Testis (tissue), 3 donors: ENCODE data around the gene ITFG2. TPM values are rescaled to one million over a fixed set of nuclear protein-coding genes. Genes with fewer than 3 reads are reported as not detected.

Experiments
- DNase-seq: peaks from one replicate; pipeline ENCODE4 v3.0.0-alpha.2; 2019
- H3K27ac ChIP-seq, 2 donors: fragments of 200-600 bp; sonication (generic); one replicate each; pipeline ENCODE4 v1.5.1; 2019
- H3K27me3 ChIP-seq: fragments of 200-600 bp; sonication (generic); one replicate; pipeline ENCODE4 v1.5.1; 2019
- H3K36me3 ChIP-seq: fragments of 200-600 bp; sonication (generic); one replicate; pipeline ENCODE4 v1.5.1; 2017; ENCODE audit warnings: low read depth; ENCODE audit errors: missing control alignments
- H3K4me1 ChIP-seq: fragments of 200-600 bp; sonication (generic); one replicate; pipeline ENCODE4 v1.5.1; 2019
- H3K4me3 ChIP-seq, 2 donors: fragments of 200-600 bp; sonication (generic); one replicate each; pipeline ENCODE4 v1.5.1; 2017 to 2019
- H3K9me3 ChIP-seq: fragments of 200-600 bp; sonication (generic); one replicate; pipeline ENCODE4 v1.5.1; 2017
- POLR2A ChIP-seq: fragments of 450-650 bp; IDR thresholded peaks from one replicate; pipeline ENCODE4 v1.6.1; 2017; ENCODE audit warnings: antibody characterized with exemption, mild to moderate bottlenecking, moderate library complexity
- WGBS, 2 donors: methylation state at CpG; one replicate each; pipeline ENCODE4 v1.1.5; 2018; 5-methylcytosine and 5-hydroxymethylcytosine counted together
- intact Hi-C: fragments of 100-400 bp; cut with DNase I; formaldehyde crosslinking; loops from one replicate; pipeline ENCODE4 v1.15.1; 2023; ENCODE audit warnings: low total_unique reads
- polyA plus RNA-seq: library from polyadenylated mRNA; stranded (reverse); fragments of 350-450 nt; fragmentation: Illumina TruSeq; extraction: RNeasy Lipid Tissue Mini Kit (QIAGEN cat#74804); gene quantifications from one replicate; pipeline ENCODE4 v1.2.3, GENCODE V29; 2014; ENCODE audit warnings: low read depth, low replicate concordance; ENCODE audit not compliant: insufficient read depth
- total RNA-seq, 2 donors: library from RNA; depleted of rRNA; stranded (reverse); fragments of >200 nt; gene quantifications; one replicate each; pipeline ENCODE4 v1.2.3, GENCODE V29; 2016
- TF ChIP-seq, protein P1 (sequence below), 3 experiments: fragments of 450-650 bp in 2 of 3; fragments of 200-600 bp in 1 of 3; sonication (generic) in 1 of 3; IDR thresholded peaks; one replicate each; pipeline ENCODE4 v1.5.1; 2016 to 2019; ENCODE audit warnings: antibody characterized with exemption in 3 of 3, mild to moderate bottlenecking in 2 of 3, moderate library complexity in 1 of 3

The ITFG2 gene
- total and polyA plus RNA-seq, 3 donors from 2014 or later: 32.6 to 69.4 (median 54.1) TPM

DNA sequence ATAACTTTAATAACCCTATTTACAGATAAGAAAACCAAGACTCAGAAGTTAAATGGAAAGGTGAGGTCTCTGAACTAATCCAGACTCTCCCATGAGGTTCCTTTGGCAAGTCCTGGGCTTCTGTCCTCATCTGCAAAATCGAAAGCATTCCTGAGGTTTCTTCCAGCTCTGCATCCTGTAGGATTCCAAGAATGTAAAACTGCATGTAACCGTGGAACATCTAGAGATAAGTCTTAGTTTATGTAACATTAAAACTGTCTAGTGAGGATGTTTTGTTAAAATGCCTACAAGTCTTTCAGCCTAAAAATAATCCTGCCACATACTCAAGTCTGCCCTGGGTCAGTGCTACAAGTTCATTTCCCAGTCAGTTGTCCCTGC lies 7.3 kb upstream of the ITFG2 start:
- TF ChIP-seq, protein P1, sequence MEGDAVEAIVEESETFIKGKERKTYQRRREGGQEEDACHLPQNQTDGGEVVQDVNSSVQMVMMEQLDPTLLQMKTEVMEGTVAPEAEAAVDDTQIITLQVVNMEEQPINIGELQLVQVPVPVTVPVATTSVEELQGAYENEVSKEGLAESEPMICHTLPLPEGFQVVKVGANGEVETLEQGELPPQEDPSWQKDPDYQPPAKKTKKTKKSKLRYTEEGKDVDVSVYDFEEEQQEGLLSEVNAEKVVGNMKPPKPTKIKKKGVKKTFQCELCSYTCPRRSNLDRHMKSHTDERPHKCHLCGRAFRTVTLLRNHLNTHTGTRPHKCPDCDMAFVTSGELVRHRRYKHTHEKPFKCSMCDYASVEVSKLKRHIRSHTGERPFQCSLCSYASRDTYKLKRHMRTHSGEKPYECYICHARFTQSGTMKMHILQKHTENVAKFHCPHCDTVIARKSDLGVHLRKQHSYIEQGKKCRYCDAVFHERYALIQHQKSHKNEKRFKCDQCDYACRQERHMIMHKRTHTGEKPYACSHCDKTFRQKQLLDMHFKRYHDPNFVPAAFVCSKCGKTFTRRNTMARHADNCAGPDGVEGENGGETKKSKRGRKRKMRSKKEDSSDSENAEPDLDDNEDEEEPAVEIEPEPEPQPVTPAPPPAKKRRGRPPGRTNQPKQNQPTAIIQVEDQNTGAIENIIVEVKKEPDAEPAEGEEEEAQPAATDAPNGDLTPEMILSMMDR (IDR thresholded peaks at IDR 0.05): no peak
- no peak for TF ChIP-seq POLR2A
- DNase-seq: no peak
- Histone ChIP-seq H3K9me3 (no peaks in the 10 kb centered on the region), H3K27ac (no peak overlapping the region), H3K27me3 (no peaks in the 10 kb centered on the region), H3K4me1 (peaks cover 3% of the 10 kb centered on the region), H3K36me3 (no peaks in the 10 kb centered on the region), H3K4me3 (no peak overlapping the region)
- 25 to 52% methylated on average over 2 of the region's 2 CpGs for WGBS, 2 donors
- intact Hi-C loops: no loop called here

DNA sequence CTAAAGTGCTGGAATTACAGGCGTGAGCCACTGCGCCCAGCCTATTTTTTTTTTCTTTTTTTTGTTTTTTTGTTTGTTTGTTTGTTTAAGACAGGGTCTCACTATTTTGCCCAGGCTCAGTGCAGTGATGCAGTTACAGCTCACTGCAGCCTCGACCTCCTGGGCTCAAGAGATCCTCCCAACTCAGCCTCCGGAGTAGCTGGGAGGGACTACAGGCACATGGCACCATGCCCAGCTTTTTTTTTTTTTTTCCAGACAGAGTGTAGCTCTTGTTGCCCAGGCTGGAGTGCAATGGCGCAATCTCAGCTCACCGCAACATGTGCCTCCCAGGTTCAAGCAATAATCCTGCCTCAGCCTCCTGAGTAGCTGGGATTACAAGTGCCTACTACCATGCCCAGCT lies 5.8 kb upstream of the ITFG2 start:
- no peaks in the 10 kb centered on the region for H3K36me3 ChIP-seq
- H3K27me3 ChIP-seq: no peaks in the 10 kb centered on the region
- intact Hi-C loops: no loop called here
- peaks cover 6% of the 10 kb centered on the region for H3K4me1 ChIP-seq
- no peak for TF ChIP-seq POLR2A
- TF ChIP-seq, protein P1 (IDR thresholded peaks at IDR 0.05): no peak
- 90 to 92% methylated on average over 6 of the region's 6 CpGs for WGBS, 2 donors
- H3K27ac ChIP-seq: no peak overlapping the region
- DNase-seq: no peak
- no peak overlapping the region for H3K4me3 ChIP-seq
- H3K9me3 ChIP-seq: no peaks in the 10 kb centered on the region

DNA sequence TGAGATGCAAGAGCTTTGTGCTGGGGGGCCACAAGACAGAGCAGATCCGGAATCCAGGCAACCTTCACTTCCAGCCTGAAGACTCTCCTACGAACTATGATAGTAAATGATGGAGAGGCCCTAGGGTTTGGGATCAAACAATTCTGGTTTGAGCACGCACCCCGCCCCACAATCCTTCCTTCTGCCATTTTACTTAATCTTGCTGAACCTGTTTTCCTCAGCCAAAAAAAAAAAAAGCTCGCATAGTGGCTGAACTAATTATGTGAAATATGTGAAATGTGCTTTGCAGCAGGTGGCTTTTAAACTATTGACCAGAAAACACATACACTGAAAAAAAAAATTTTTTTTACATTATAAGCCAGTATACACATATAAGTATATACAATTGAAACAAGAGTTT lies 667 bp upstream of the ITFG2 start:
- Histone ChIP-seq H3K4me1 (peaks cover 14% of the 10 kb centered on the region), H3K27ac (peak overlapping the region in 1 of 2 donors; percentile 83), H3K36me3 (no peaks in the 10 kb centered on the region), H3K9me3 (no peaks in the 10 kb centered on the region), H3K4me3 (peak overlapping the region in 1 of 2 donors; percentile 82), H3K27me3 (no peaks in the 10 kb centered on the region)
- intact Hi-C loops: no loop called here
- TF ChIP-seq, protein P1 (IDR thresholded peaks at IDR 0.05): no peak
- WGBS, 2 donors: 61% methylated on average over 5 of the region's 5 CpGs
- DNase-seq: no peak

DNA sequence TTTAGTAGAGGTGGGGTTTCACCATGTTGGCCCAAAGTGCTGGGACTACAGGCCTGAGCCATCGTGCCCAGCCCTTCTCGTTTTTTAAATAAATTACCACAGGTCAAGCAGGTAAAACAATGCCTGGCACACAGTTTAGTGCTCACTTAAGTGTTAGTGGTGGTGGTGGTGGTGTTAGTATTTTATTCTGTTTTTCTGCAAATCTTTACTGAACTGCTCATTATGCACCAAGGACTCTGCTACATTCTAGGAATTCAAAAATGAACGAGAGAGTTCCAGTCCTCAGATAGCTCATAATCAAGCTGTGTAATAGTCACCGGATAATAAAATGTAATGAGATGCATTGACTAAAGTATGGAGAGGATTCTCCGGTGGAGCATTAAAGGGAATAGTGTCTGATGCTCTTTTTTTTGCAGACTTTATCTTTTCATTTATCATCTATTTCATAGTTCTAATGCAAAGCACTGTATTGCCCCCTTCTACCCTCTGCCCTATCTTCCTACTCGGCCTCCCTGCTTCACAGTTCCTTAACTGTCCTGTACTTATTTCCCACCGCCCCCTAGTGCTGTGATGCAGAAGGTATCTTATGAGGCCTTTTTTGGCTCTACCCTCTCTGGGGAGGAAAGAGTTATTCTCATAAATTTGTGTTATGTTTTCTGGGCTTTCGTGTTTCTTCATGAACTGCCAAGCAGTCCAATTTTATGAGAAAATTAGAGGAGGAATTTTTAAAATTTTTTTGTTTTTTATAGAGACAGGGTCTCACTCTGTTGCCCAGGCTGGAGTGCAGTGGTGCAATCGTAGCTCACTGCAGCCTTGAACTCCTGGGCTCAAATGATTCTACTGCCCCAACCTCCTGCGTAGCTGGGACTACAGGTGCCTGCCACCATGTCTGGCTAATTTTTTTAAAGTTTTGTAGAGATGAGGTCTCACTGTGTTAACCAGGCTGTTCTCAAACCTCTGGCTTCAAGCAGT lies 1.0 kb downstream of the ITFG2 start:
- Histone ChIP-seq H3K4me3 (peak overlapping the region; percentile 52 to 82), H3K27me3 (no peaks in the 10 kb centered on the region), H3K27ac (peak overlapping the region; percentile 83 to 88), H3K36me3 (no peaks in the 10 kb centered on the region), H3K9me3 (no peaks in the 10 kb centered on the region), H3K4me1 (peaks cover 14% of the 10 kb centered on the region)
- TF ChIP-seq POLR2A: no peak
- TF ChIP-seq, protein P1 (IDR thresholded peaks at IDR 0.05): peak; percentile 54 to 75 (median 55)
- intact Hi-C loops: no loop called here
- 9 to 11% methylated on average over 10 of the region's 10 CpGs for WGBS, 2 donors
- DNase-seq: peak; percentile 75

DNA sequence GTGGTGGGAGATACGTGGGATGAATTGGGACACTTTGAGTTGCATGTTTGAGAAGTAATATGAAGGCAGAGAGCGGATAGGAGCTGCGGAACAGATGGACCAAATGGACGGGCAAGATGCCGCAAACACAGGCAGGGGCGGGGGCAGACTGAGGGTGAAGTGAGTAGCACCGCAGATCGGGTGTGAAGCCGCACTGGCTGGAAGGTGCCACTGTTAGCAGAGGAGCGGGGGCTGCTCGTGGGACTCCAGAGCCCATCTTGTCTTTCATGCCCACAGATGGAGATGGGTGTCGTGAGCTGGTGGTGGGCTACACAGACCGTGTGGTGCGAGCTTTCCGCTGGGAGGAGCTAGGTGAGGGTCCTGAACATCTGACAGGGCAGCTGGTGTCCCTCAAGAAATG lies 7.3 kb downstream of the ITFG2 start:
- Histone ChIP-seq H3K36me3 (no peaks in the 10 kb centered on the region), H3K9me3 (no peaks in the 10 kb centered on the region), H3K4me3 (no peak overlapping the region), H3K27me3 (no peaks in the 10 kb centered on the region), H3K27ac (no peak overlapping the region), H3K4me1 (no peaks in the 10 kb centered on the region)
- 91 to 95% methylated on average over 15 of the region's 15 CpGs for WGBS, 2 donors
- TF ChIP-seq, protein P1 (IDR thresholded peaks at IDR 0.05): no peak
- no peak for TF ChIP-seq POLR2A
- no peak for DNase-seq
- intact Hi-C loops: no loop called here
